Heart left ventricle (tissue), 16 donors: ENCODE data around the gene FAM114A1. TPM values are rescaled to one million over a fixed set of nuclear protein-coding genes. Genes with fewer than 3 reads are reported as not detected.

Source experiments
- ATAC-seq, 4 donors: fragments of 200-7000 bp; cut with Tn5 transposase; one replicate each; pipeline ENCODE4 v1.9.1; 2020 to 2022; ENCODE audit warnings: moderate library complexity in 4 of 4, mild to moderate bottlenecking in 3 of 4, moderate number of reproducible peaks in 1 of 4
- DNase-seq, 5 donors: peaks; one replicate each; pipeline ENCODE4 v3.0.0-alpha.2; 2020
- H3K27ac ChIP-seq, 12 donors: fragments of 200-600 bp; sonication (generic) in 4 of 12; one replicate each; pipeline versions ENCODE4 v1.5.0 to v1.8.0; 2016 to 2022; ENCODE audit warnings: mild to moderate bottlenecking in 2 of 12
- H3K27me3 ChIP-seq, 9 donors: fragments of 200-600 bp; sonication (generic) in 2 of 9; one replicate each; pipeline versions ENCODE4 v1.5.1 to v1.8.0; 2016 to 2022; ENCODE audit warnings: mild to moderate bottlenecking in 3 of 9
- H3K36me3 ChIP-seq, 9 donors: fragments of 200-600 bp; sonication (generic) in 2 of 9; one replicate each; pipeline versions ENCODE4 v1.5.0 to v1.8.0; 2018 to 2022; ENCODE audit warnings: mild to moderate bottlenecking in 2 of 9
- H3K4me1 ChIP-seq, 12 donors: fragments of 200-600 bp; sonication (generic) in 4 of 12; one replicate each; pipeline versions ENCODE4 v1.5.0 to v1.8.0; 2016 to 2022; ENCODE audit warnings: mild to moderate bottlenecking in 3 of 12
- H3K4me3 ChIP-seq, 12 donors: fragments of 200-600 bp; sonication (generic) in 4 of 12; one replicate each; pipeline versions ENCODE4 v1.5.0 to v1.8.0; 2017 to 2022; ENCODE audit warnings: mild to moderate bottlenecking in 9 of 12, moderate library complexity in 4 of 12
- H3K9me3 ChIP-seq, 12 donors: fragments of 200-600 bp; sonication (generic) in 4 of 12; one replicate each; pipeline versions ENCODE4 v1.5.0 to v1.8.0; 2016 to 2022; ENCODE audit warnings: mild to moderate bottlenecking in 1 of 12
- POLR2A ChIP-seq, 2 donors: fragments of 450-650 bp; IDR thresholded peaks; one replicate each; pipeline ENCODE4 v1.6.1; 2017; ENCODE audit warnings: antibody characterized with exemption in 2 of 2, mild to moderate bottlenecking in 2 of 2, moderate library complexity in 2 of 2
- WGBS, 4 donors: extraction: QIAGEN DNeasy Blood & Tissue Kit in 2 of 4; methylation state at CpG; one replicate each; pipeline versions ENCODE4 v1.1.5 to v1.1.7; 2013 to 2018; 5-methylcytosine and 5-hydroxymethylcytosine counted together
- intact Hi-C, 10 donors: fragments of 100-400 bp; cut with DNase I; formaldehyde crosslinking; loops; one replicate each; pipeline versions ENCODE4 v1.11.1 to v1.14.2; 2022
- polyA plus RNA-seq, 2 donors: library from polyadenylated mRNA; stranded (reverse); fragments of 200-250 nt; gene quantifications; one replicate each; pipeline ENCODE4 v1.2.3, GENCODE V29; 2013
- total RNA-seq, 9 donors: library from RNA; depleted of rRNA in 2 of 9; stranded (reverse); fragments of >200 nt in 2 of 9; fragmentation: NEBNext Ultra II Directional in 3 of 9; extraction: Animal tissue kit (Norgen Biotek cat#: 25700) in 3 of 9; gene quantifications; one replicate each; pipeline versions ENCODE4 v1.1.0 to v1.2.4, GENCODE V29; 2016 to 2023
- TF ChIP-seq, protein P1 (sequence below), 12 donors: fragments of 200-600 bp; sonication (generic) in 4 of 12; IDR thresholded peaks; one replicate each; pipeline versions ENCODE4 v1.5.0 to v1.8.0; 2018 to 2022; ENCODE audit warnings: antibody characterized with exemption in 12 of 12, mild to moderate bottlenecking in 5 of 12
- donor health status: ischemic (EF 13 %, LVEDD 7.1; RV severe dilation, severe dysfunction).
- donor health status: healthy with polysubstance abuse.
- donor health status: DM: no; HTN: yes; CAD: no.
- donor health status: DM: no; HTN: no; CAD: no.
- donor health status: ischemic (EF 25% LVEDD 6.9; RV normal size, moderate dysfunction).
- donor health status: ischemic (EF 25% LVEDD 5.7; RV mildly dilated, moderate dysfunction).
- donor health status: healthy.
- donor health status: DM: yes; HTN: yes; CAD: no.
- donor health status: ischemic (EF 35%, LVEDD 5.7; RV mildly dilated, moderate dysfunction).
- donor health status: nonischemic (EF 11% LVEDD 7.7; RV severe dilation, severe dysfunction).
- donor health status: DM: yes; HTN: yes; CAD: no.
- donor health status: PGD.
- donor health status: ischemic (EF 29% LVEDD 5.4; RV normal size, mild dysfunction).
- donor health status: nonischemic (EF 23%, LVEDD 6.1; RV moderate dilation, normal function).

FAM114A1 gene
- total and polyA plus RNA-seq, 11 donors = 6.0 to 41.5 (median 23.2) TPM

DNA sequence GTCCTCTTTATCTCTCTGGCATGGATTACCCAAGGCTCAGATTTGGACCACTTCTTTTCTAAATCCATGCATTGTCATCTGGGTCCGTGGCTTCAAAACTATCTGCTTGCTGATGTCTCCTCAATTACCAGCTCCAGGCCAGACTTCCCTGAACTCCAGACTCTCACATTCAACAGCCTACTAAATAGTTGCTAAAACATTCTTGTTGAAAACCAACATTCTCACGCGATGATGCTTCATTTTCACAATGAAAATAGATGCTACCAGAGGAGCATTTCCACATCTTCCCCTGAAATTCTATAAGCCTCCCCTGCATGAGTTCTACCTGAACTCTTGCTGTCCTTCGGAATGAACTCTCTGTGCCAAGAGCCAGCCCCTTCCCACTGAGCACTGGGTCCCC is 5.8 kb upstream of the FAM114A1 start:
- DNase-seq = no peak
- 81 to 87% (median 82%) methylated on average over 4 of the region's 4 CpGs for WGBS, 4 donors
- no peaks in the 10 kb centered on the region for H3K36me3 ChIP-seq
- no peak overlapping the region for H3K4me3 ChIP-seq
- no peaks in the 10 kb centered on the region for H3K9me3 ChIP-seq
- intact Hi-C loops = loop anchor here in 3 of 10 donors (10.0 kb wide), 3 partner anchors 107 to 797 kb away; no protein-coding TSS in a partner anchor
- peaks cover 0 to 28% (median 0%) of the 10 kb centered on the region in 12 donors for H3K4me1 ChIP-seq
- ATAC-seq = no peak
- no peak for TF ChIP-seq POLR2A (IDR thresholded peaks at IDR 0.05)
- TF ChIP-seq, protein P1, sequence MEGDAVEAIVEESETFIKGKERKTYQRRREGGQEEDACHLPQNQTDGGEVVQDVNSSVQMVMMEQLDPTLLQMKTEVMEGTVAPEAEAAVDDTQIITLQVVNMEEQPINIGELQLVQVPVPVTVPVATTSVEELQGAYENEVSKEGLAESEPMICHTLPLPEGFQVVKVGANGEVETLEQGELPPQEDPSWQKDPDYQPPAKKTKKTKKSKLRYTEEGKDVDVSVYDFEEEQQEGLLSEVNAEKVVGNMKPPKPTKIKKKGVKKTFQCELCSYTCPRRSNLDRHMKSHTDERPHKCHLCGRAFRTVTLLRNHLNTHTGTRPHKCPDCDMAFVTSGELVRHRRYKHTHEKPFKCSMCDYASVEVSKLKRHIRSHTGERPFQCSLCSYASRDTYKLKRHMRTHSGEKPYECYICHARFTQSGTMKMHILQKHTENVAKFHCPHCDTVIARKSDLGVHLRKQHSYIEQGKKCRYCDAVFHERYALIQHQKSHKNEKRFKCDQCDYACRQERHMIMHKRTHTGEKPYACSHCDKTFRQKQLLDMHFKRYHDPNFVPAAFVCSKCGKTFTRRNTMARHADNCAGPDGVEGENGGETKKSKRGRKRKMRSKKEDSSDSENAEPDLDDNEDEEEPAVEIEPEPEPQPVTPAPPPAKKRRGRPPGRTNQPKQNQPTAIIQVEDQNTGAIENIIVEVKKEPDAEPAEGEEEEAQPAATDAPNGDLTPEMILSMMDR (IDR thresholded peaks at IDR 0.05) = no peak
- H3K27ac ChIP-seq = no peak overlapping the region
- H3K27me3 ChIP-seq = no peaks in the 10 kb centered on the region

DNA sequence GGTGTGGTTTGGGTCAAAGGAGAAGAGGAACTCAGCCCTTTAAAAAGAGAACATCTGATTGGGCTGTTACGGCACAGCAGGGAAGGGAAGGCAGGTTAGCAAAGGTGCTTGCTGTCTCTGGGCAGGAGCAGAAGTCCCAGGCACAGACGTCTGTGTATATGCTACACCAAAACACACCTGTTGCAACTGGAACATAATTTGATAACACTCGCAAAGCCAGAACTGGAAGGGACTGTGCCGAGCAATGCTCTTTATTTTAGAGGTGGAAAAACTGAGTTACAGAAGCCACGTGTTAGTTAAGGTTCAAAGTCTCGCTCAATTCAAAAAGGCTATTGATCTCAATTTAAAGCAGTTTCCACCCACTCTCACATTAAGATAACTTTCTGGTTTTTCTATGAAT is 2.2 kb upstream of the FAM114A1 start:
- Histone ChIP-seq H3K4me3 (no peak overlapping the region), H3K9me3 (no peaks in the 10 kb centered on the region), H3K4me1 (peaks cover 0 to 29% (median 15%) of the 10 kb centered on the region in 12 donors), H3K27ac (no peak overlapping the region), H3K36me3 (peaks cover 0 to 6% (median 0%) of the 10 kb centered on the region in 9 donors), H3K27me3 (no peaks in the 10 kb centered on the region)
- ATAC-seq (no peak), DNase-seq (no peak)
- WGBS, 4 donors = 72 to 81% (median 78%) methylated on average over 6 of the region's 6 CpGs
- TF ChIP-seq, protein P1 (IDR thresholded peaks at IDR 0.05) = no peak
- TF ChIP-seq POLR2A (IDR thresholded peaks at IDR 0.05) = no peak
- intact Hi-C loops = loop anchor here in 3 of 10 donors (10.0 kb wide), 3 partner anchors 111 to 801 kb away; no protein-coding TSS in a partner anchor

DNA sequence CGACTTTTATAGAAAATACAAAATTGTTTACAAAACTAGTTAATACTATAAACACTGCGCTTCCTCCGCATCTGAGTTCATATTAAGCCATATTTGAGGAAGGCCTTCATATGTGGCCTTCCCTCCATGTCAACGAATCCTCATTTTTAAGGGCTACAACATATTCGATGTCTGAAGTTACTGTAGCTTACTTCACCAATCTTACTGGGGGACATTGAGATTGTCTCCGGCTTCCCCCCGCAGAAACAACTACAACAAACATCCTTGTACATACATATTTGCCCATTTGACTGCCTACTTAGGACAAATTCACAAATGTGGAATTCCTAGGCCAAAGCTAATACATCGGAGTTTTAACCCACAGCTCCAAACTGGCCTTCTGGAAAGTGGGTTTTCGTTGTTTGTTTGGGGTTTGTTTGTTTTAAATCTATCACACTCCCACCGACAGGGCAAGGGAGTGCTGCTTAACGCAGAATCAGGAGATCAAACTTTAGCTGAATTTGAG is 581 bp upstream of the FAM114A1 start:
- Histone ChIP-seq H3K9me3 (no peaks in the 10 kb centered on the region), H3K27ac (peak overlapping the region; percentile 1 to 96 (median 89)), H3K4me3 (peak overlapping the region in 11 of 12 donors; percentile 67 to 93 (median 89)), H3K27me3 (no peaks in the 10 kb centered on the region), H3K36me3 (peaks cover 0 to 15% (median 6%) of the 10 kb centered on the region in 9 donors), H3K4me1 (peaks cover 0 to 42% (median 16%) of the 10 kb centered on the region in 12 donors)
- DNase-seq (no peak), ATAC-seq (no peak)
- WGBS, 4 donors = 50 to 55% (median 54%) methylated on average over 11 of the region's 11 CpGs
- intact Hi-C loops = loop anchor here in 3 of 10 donors (10.0 kb wide), 3 partner anchors 112 to 802 kb away; no protein-coding TSS in a partner anchor
- TF ChIP-seq, protein P1 (IDR thresholded peaks at IDR 0.05) = no peak
- no peak for TF ChIP-seq POLR2A (IDR thresholded peaks at IDR 0.05)

DNA sequence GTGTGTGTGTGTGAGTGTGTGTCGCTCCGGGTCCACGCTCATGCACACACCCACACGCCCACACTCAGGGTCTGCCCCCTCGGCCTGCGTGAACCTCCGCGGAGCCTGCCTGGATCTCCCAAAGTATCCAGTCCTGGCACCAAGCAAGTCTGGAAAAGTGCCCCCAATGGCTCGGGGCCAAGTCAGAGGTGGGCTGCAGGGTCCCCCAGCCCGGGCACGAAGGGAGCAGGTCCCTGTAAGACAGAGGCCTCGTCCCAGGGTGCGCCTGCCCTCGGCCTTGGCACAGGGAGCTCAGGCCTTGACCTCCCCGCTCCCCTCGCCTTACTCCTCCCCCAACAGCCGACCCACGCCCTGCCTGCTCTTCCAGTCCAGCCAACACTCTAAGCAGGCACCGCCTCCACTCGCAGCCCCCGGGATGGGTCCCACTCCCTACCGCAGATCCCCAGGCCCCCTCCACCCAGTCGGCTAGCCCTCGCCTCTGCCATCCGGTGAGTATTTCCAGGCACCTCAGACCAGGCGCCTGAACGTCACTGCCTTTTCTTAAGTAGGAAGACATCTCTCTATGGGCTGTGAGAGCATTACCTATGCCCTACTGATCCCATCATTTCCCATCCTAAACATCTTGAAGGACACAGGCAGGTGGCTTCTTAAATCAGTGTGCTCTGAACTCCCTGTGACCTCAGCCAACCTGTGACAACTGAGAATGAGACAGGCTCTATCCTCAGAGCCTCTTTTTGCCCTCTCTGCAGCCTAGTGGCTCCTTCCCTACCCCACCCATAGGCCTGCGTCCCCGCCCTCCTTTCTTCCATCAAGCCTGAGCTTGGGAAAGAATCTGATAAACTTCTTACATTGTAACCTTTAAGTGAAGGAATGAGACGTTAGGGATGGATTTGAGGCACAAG is 704 bp downstream of the FAM114A1 start:
- WGBS, 4 donors = 8 to 17% (median 12%) methylated on average over 21 to 30 of the region's 30 CpGs
- Histone ChIP-seq H3K27ac (peak overlapping the region; percentile 75 to 96 (median 89)), H3K4me1 (peaks cover 0 to 55% (median 16%) of the 10 kb centered on the region in 12 donors), H3K4me3 (peak overlapping the region; percentile 67 to 93 (median 88)), H3K27me3 (no peaks in the 10 kb centered on the region), H3K36me3 (peaks cover 0 to 26% (median 8%) of the 10 kb centered on the region in 9 donors), H3K9me3 (no peaks in the 10 kb centered on the region)
- TF ChIP-seq, protein P1 (IDR thresholded peaks at IDR 0.05) = no peak
- TF ChIP-seq POLR2A (IDR thresholded peaks at IDR 0.05) = no peak
- DNase-seq (peak; percentile 50 to 75 (median 65)), ATAC-seq (peak; percentile 38 to 73 (median 70))
- intact Hi-C loops = loop anchor here in 3 of 10 donors (10.0 kb wide), 3 partner anchors 114 to 804 kb away; no protein-coding TSS in a partner anchor
